ENCODE results near the gene HIBADH. TPM values are rescaled to one million over a fixed set of nuclear protein-coding genes. Genes with fewer than 3 reads are reported as not detected.

Gene HIBADH
- total RNA-seq, 2 donors from 2014 or later = 28.2 to 44.4 TPM

- H3K4me3 ChIP-seq = no peak overlapping the region
- DNase-seq = no peak
- no peak for TF ChIP-seq CTCF (IDR thresholded peaks at IDR 0.05)
- no peaks in the 10 kb centered on the region for H3K27me3 ChIP-seq
- H3K9me3 ChIP-seq = no peaks in the 10 kb centered on the region
- no peak overlapping the region for H3K27ac ChIP-seq
- intact Hi-C loops (cut with DNase I) = no loop called here
- no peak overlapping the region for H3K9ac ChIP-seq (ENCODE audit: low read depth in 2 of 2, low read length in 2 of 2)
- H3K36me3 ChIP-seq = no peaks in the 10 kb centered on the region
- H3K4me1 ChIP-seq = no peaks in the 10 kb centered on the region
Observed at GRCh38 chr7:27519793-27520469, 142.8 kb downstream of the HIBADH start.

GRCh38 chr7:27518561-27519350 is 143.9 kb downstream of the HIBADH start:
- TF ChIP-seq CTCF (IDR thresholded peaks at IDR 0.05) = no peak
- Histone ChIP-seq H3K9ac (ENCODE audit: low read depth in 2 of 2, low read length in 2 of 2) (no peak overlapping the region), H3K27me3 (no peaks in the 10 kb centered on the region), H3K27ac (no peak overlapping the region), H3K36me3 (no peaks in the 10 kb centered on the region), H3K4me3 (no peak overlapping the region), H3K4me1 (no peaks in the 10 kb centered on the region), H3K9me3 (no peaks in the 10 kb centered on the region)
- no peak for DNase-seq
- intact Hi-C loops (cut with DNase I) = no loop called here

- H3K27me3 ChIP-seq = no peaks in the 10 kb centered on the region
- no peak for TF ChIP-seq CTCF (IDR thresholded peaks at IDR 0.05)
- no peaks in the 10 kb centered on the region for H3K36me3 ChIP-seq
- no peak overlapping the region for H3K27ac ChIP-seq
- H3K9me3 ChIP-seq = no peaks in the 10 kb centered on the region
- no peaks in the 10 kb centered on the region for H3K4me1 ChIP-seq
- intact Hi-C loops (cut with DNase I) = no loop called here
- H3K4me3 ChIP-seq = no peak overlapping the region
- no peak for DNase-seq
- H3K9ac ChIP-seq (ENCODE audit: low read depth in 2 of 2, low read length in 2 of 2) = no peak overlapping the region
Observed at GRCh38 chr7:27516421-27516820, 146.3 kb downstream of the HIBADH start.

DNA sequence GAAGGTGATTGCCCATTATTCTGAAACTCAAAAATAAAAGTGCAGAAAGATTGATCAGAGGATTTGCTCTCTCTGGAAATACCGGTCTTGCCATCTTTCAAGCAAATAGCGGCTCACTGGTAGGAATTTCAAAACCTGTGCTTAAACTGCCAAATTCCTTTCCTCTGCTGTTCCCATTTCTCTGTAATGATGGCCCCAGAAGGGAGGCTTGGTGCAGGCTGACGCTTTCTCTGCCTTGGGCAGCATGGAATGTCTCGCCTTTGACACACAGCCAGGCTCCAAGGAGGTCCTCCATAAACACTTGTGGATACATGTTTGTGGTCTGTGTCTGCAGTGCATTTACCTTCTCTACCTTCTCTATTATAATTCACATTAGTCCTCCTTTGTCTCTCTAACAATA is 146.8 kb downstream of the HIBADH start:
- H3K9me3 ChIP-seq = no peaks in the 10 kb centered on the region
- TF ChIP-seq CTCF (IDR thresholded peaks at IDR 0.05) = no peak
- intact Hi-C loops (cut with DNase I) = no loop called here
- H3K27ac ChIP-seq = no peak overlapping the region
- no peaks in the 10 kb centered on the region for H3K4me1 ChIP-seq
- no peaks in the 10 kb centered on the region for H3K27me3 ChIP-seq
- H3K36me3 ChIP-seq = no peaks in the 10 kb centered on the region
- no peak overlapping the region for H3K4me3 ChIP-seq
- H3K9ac ChIP-seq (ENCODE audit: low read depth in 2 of 2, low read length in 2 of 2) = no peak overlapping the region
- no peak for DNase-seq

DNA sequence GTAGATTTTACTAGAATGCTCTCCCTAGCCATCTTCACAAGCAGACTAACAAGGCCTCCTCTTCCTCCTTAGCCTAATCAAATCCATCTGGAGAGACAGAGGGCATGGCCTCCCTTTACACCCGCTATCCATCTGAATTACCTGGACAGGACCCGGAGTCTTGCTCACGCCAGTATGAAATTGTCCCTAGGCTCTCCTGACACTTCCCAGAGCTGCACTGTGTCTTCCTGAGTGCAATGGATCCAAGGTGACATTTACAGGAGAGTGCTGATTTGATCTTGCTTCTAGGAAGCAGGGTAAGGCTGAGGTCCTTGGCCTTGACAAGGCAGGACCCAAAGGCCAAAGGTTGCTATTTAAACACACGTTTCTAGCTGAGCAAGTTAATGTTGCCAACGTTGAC is 147.8 kb downstream of the HIBADH start:
- no peaks in the 10 kb centered on the region for H3K4me1 ChIP-seq
- no peak overlapping the region for H3K9ac ChIP-seq (ENCODE audit: low read depth in 2 of 2, low read length in 2 of 2)
- intact Hi-C loops (cut with DNase I) = no loop called here
- no peaks in the 10 kb centered on the region for H3K27me3 ChIP-seq
- TF ChIP-seq CTCF (IDR thresholded peaks at IDR 0.05) = no peak
- H3K4me3 ChIP-seq = no peak overlapping the region
- H3K9me3 ChIP-seq = no peaks in the 10 kb centered on the region
- H3K27ac ChIP-seq = no peak overlapping the region
- DNase-seq = no peak
- no peaks in the 10 kb centered on the region for H3K36me3 ChIP-seq
